GM18907 (cell line): ENCODE measurements around the gene CDH15.

Experiments
- ATAC-seq: cut with Tn5 transposase; IDR thresholded peaks from one replicate; pipeline ENCODE4 v1.9.1; 2021; ENCODE audit warnings: mild to moderate bottlenecking, moderate library complexity; ENCODE audit not compliant: unreplicated experiment

Gene CDH15

DNA sequence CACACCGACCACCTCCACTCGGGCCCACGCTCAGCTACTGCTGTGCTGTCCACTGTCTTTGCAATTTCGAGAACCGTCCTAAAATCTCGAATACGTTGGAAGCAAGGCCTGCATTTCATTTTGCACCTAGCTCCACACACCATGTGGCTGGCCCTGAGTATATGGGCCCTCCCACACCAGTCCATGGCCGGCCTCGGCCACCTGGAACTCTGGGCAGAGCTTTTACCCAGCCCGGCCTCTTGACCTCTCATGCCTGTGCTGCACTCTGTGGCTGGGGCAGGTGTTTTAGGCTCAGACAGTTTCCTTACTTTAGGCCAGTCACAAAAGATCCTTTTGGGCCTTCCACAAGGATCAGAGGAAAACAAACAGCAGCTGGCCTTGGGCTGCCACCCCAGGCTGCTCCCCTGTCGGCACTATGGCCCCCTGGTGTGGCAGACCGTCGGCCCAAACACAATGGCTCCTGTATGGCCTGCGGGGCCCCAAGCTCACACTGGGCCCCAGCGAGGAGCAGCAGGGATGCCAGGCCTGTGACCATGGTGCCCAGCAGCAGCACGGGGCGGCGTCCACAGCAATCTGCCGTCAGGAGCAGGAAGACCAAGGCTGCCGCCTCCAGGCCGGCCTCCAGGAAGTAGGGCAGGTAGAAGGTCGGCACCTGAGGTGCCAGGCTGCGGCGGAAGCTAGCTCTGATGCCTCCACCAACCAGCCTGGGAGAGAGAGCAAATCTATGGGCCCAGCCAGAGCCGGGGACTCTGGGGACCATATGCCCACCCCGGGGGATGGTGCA is 26.3 kb downstream of the CDH15 start:
- ATAC-seq, result no peak

DNA sequence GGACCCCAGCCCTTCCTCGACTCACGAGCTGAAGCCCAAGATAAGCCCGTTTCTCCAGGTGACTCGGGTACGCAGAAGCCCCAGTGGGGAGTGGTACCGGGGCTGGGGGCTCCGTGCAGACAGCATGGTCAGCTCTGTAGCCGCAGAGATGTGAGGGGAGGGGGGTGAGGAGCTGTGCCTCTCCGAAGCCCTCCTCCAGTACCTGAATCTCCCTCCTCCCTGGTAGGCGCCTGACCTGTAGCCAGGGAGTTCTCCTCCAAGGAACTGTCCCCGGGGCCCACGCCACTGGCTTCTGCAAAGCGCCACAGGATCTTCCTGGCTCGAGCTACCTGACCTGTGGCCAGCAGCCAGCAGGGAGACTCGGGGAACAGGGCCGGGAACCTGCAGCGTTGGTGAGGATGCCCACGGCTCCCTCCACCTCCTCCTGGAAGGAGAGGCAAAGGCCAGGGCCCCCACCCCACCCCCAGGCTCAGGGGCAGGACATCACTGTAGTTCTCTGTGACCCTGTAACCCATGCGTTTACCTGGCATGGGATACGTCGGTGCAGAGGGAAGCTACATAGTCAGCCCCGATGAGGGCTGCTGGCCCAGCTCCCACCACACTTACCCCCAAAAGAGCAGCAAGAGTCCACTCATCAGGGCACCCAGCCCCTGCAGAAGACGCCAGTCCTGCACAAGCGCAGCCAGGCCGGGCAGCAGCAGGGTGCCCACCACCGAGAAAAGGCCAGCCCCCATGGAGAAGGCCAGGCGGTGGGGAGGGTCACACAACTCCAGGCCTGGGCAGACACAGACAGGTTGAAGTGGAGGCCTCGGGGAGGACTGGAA is 27.1 kb downstream of the CDH15 start:
- ATAC-seq, result no peak

DNA sequence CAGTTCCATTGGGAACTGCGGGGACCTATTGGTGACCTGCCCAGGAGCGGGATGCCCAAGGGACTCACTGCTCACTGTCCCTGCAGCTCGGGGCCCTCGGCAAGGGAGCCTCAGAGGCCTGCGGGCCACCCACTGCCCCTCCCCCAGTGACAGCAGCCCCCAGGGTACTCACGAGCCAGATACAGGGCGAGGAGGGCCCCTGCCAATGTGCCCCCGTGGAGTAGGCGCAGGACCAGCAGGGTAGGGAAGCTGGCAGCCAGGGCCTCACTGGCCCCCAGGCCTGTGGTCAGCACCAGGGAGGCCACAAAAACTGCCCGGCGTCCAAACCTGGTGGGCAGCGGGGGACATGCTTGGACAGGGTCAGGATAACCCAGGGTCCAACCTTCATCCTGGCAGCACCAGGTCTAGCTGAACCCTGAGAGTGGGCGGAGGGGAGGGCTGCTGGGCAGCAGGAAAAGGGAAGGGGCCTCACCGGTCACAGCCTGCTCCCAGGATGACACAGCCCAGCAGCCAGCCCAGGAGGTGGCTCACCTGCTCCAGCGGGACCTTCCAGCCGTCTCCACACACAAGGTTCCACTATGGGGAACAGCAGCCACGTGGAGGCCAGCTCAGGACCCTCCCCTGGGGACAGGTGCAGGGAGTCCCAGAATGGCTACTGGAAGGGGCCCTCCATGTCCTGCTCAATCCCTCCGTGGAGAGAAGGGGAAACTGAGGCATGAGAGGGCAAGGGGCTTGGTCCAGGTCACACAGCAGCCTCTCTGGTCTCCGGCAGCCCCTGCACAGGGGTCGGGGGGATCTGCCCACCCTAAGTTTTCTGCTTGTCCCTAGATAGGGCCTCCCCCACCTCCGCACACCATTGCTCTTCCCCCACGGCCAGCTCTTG is 27.9 kb downstream of the CDH15 start:
- ATAC-seq, result no peak

DNA sequence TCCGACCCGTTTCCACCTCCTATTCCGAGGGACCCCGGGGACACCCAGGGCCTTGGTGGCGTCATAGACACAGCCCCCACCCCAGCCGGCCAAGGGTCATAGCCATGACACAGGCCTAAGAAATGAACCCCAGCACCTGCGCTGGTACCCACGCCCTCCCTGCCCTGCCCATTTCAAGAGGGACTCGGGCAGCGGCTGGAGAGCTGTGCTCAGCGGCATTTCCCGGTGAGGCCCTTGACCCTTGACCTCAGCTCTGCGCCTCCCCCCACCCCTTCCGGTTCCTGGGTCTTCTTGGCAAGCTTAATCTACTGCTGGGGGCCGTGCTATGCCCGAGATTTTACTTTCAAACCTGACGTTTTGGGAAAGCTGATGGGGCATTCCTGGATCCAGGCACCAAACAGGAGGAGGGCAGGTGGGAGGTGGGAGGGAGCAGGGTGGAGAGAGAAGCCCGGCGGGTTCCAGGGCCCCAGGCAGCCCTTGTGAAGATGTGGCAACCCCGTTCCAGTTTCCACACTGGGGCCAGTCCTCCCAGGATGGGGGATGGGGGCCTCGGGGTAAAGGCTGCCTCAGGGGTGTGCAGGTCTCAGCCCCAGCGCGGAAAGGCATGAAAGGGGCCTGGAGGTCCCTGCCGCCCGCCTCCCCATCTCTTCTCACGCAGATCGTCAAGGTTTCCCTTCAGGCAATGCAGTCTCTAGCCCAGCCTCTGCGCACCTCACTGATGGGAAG is 28.7 kb downstream of the CDH15 start, which contains the start of gene SLC22A31:
SLC22A31 (minus strand) TSS at position 414 of the 726 bp plus-strand sequence; CDS start at position 378, 36 bp downstream.
- no peak for ATAC-seq

DNA sequence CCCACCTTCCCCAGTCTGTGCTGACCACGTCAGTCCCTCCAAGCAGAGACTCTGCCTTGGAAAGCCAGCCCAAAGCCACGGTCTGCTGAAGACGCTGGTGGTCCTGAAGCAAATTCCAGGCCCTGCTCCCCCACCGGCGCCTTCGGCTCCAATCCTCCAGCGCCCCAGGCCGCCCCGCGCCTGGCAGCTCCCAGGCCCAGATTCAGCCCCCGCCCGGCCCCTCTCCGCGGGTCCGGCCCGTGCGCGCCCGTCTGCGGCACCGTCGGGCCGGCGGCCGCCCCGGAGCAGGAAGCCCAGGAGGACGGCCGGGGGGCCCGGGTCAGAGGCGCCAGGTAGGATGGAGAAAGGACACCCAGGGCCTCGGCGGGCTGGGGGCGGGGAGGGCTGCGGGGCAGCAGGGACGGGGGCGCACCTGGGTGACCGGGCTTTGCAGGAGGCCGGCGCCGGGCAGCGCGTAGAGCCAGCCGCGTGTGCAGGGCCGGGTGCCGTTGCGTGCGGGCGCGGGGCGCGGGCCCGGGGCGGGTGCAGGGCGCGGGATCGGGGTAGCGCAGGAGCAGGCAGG is 29.4 kb downstream of the CDH15 start:
- no peak for ATAC-seq

DNA sequence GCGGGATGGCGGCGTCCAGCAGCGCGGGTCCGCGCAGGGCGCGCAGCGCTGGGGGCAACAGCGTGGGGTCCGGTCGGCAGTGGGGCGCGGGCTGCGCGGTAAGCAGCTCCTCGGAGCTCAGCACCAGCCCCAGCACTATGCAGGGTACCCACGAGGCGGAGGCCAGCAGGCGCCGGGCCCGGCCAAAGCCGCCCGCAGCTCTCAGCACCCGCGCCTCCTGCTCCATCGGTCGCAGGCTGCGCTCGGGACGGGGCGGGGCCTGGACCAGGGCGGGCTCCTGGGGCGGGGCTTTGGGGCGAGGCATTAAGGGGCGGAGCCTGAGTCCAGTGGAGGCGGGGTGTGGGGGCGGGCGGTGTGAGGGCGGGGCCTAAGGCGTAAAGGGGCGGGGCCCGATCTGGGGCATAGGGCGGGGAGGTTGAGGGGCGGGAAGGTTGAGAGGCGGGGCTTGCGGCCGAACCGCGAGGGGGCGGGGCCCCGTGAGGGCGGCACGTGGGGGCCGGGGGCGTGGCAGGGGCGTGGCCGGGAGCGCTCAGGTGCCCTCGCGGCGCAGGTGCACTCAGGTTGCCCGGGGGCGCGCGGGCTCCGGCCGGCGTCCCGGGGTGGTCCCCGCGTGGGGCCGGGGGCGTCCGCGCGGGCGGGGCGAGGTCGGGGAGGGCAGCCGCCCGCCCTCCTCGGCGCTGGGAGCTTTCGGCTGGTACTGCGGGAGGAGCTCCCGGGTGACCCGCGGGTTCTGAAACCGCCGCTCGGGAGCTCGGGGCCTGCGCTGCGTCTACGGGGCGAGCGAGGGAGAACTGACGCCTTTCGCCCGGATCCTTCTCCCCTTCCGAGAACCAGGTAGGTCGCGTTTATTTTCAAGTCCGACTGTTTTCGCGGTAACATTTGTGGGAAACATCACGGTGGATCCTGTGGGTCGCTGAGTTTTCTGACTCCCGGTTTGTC is 30.2 kb downstream of the CDH15 start:
- no peak for ATAC-seq

DNA sequence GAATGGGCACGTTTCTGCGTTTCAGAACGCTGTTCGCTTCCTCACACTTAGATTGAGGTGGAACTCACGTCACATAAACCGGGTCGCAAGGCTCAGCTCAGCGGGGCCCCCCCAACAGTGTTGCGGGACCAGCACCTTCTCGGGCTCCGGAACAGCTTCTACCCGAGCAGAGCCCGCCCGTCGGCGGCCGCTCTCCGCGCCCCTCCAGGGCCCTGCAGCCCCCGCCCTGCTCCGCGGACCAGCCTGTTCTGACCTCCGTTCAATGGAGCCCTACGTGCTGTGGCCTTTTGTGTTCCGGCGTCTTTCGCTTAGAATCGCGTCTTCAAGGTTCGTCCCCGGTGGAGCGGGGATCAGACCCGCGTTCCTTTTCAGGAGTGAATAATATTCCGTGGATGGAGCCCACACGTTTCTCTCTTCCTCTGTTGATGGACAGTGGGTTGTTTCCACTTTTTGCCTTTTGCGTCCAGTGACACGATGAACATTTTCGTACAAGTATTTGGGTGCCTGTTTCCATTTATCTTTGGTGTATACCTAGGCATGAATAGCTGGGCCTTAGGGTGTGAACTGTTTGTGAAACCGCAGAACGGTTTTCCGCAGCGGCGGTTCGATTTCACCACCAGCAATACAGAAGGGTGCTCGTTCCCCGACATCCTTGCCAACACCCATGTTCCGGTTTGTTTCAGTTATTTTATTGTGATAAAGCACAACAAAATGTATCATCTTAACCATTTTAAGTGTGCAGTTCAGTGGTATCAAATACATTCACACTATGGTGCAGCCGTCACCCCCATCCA is 31.1 kb downstream of the CDH15 start:
- no peak for ATAC-seq

DNA sequence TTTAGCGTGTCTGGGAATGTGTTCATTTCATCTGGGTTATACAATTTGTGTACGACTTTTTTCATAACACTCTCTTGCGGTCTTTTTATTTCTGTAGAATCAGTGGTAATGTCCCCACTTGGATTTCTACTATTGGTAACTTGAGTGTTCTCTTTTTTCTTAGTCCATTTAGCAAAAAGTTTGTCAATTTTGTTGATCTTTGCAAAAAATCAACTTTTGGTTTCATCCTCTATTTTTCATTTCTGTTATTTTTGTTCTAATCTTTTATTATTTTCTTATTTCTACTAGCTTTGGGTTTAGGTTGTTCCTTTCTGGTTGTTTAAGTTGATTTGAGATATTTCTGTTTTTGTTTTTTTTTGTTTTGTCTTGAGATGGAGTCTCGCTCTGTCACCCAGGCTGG is 36.4 kb downstream of the CDH15 start:
- no peak for ATAC-seq

DNA sequence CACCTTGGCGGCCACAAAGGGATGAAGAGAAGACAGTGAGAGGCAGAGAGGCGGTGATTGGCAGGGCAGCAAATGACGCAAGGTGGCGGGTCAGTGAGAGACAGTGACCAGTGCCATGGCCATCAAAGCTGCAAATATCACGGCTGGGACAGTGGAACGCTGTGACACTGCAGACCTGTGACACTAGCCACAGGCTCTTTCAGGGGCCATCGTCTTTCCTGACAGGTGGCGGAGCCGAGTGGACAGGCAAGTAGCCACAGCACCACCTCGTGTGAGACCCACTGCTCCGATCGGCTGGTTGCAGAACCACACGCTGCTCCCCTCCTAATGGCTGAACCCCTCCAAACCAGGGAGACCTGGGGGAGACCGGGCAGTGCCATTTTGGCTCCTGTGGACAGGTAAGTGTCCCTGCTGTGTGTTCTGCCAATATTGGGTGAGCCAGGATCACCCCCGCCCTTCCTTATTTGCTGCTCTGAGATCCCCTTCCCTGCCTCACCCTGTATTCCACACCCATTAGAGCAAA is 38.0 kb downstream of the CDH15 start:
- ATAC-seq, result no peak

DNA sequence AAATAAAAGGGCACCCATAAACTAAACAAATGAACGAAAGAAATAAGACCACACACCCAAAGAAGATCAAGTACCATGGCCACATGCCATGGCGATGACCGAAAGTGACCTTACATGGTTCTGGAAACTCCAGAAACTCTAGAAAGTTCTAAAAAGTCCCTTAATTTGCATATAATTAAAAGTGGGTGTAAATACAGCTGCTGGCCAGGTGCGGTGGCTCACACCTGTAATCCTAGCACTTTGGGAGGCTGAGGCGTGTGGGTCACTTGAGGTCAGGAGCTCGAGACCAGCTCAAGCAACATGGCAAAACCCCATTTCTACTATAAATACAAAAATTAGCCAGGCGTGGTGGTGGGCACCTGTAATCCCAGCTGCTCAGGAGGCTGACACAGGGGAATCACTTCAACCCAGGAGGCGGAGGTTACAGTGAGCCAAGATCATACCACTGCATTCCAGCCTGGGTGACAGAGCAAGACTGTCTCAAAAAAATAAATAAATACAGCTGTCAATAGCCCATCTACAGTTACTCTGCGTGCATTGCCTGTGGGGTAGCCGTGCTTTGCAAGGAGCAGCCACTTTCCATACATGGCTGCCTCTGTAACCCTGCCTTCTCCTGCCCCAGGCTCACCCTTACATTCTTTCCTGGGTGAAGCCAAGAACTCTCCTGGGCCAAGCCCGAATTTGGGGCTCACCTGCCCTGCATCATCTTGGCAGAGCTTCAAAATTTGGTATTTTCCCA is 38.8 kb downstream of the CDH15 start:
- no peak for ATAC-seq

DNA sequence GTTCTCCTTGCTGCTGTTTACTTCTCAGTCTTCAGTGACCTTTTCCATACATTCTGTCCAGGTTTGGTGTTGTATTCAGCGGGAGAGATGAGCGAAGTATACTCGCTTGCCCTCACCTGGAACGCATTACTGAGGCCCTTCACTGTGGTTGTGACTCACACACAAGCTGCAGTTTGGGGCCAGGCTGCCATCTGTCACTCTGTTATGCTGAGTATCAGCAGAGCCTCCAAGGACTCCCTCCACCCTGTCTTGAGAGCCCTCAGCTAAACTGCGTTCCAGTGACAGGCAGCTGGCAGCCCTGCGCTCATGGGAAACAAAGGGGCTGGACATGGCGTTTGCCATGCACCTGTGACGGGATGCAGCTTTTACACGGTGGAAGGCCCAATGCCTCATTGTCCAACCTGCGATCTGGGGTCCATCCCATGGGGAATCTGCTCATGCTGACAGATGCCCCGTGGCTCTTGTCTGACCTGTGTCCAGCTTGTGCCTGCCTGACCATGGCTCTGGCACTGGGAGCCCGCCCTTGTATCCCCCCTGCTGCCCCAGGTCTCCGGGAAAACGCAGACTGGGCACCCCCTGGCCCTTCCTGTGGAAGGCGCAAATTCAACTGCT is 39.5 kb downstream of the CDH15 start:
- no peak for ATAC-seq

DNA sequence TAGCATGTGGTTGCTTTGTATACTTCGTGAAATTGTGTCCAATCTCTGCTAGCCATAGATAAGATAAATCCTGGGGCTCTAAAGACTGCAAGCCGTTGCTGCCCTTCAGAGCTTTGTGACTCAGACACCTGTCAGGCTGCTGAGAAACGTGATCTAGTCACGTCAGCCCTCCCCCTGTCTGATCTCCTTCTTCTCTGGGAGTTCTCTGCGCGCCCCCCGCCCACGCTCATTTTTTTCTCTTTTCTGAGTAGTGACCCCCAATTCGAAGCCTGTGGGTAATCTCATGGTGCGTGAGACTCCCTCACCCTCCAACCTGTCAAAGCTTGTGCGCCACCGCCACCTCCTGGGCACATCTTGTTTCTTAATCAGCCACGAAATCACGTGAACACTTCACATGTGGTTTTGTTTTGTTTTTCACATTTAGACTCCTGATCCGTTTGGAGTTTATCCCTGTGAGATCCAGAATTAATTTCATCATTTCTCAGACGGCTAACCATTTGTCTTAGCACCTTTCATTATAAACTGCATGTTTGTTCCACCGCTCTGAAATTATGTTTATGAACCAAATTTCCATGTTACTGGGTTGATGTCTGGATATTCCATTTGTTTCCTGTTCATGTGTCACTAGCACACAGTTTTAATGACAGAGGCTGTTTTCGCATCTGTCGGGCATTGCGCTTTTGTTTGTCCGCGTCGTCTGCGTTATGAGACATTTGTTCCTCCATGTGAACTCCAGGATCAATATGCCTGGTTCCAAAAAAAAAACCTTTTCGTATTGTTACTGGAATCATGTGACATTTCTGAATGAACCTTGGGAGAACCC is 45.0 kb downstream of the CDH15 start:
- no peak for ATAC-seq

DNA sequence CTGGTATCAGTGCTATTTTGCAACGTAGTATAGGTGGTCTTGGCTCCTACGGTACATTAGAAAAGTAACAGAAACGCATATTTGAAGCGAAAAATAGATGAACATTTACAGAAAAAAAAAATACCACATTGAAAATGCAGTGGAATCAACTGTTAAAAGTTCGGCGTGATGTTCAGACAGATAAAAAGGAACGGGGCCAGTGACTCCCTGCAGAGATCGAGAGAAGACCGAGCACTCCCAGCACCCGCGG is 45.5 kb downstream of the CDH15 start:
- no peak for ATAC-seq

DNA sequence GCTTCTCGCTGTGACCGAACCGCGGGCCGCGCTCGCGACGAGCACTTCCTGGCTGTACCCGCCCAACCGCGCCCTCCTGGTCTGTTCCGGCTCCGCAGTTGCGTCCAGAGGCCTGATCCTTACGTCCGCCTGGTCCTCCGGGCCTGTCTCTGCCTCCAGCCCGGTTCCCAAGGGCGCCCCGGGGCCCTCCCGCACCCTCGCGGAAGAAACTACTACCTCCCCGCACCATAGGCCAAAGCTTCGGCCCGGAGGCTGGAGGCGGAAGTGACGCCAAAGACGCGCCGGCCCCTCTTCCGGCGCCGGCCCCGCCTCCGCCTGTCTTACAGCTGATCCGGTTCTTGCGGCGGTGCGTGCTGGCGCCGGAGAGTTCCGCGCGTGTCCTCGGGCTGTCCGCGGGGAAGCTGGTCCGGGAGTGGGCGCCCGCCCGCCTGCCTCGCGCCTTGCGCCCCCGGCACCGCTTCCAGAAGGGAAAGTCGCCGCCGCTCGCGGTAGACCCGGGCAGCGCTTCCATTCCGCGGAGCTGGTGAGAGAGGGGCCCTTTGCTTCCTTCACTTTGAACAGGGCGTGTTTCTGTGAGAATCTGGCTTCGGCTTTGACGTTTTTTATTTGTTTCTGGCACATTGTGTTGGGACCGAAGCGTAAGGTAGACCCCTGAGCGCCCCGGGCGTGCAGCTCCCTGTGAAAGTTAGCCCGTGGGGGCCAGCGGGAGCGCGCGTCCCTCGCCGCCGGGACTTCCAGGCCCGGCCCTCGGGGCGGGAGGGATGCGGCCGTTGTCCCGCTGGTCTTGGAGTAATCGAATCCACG is 46.0 kb downstream of the CDH15 start, which contains the start of gene ZNF778:
ZNF778 (plus strand) TSS at position 316 of the 804 bp plus-strand sequence. CDS start 3,425 bp downstream, outside the sequence.
- ATAC-seq, result peak; percentile 85

DNA sequence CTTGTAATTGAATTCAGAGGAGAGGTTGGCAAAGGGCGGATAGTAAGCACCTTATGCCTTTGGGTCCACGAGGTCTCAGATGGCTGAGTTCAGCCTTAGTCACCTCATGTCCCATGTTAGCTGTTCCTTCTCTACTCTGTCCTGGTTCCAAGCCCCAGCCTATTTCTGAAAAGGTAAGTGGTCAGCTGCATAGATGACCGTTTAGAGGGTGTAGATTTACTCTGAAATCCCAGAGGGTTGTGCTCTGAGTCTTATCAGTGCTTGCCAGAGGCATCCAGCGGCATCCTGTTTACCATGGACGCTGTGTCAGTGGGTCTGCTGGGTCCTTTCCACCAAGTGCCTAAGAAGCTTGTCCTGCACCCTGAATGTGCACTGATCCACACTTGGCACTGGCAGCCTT is 47.8 kb downstream of the CDH15 start:
- ATAC-seq, result no peak
